Hindlimb muscle (tissue), 1 donor: Measurements from ENCODE around the gene LRRC53. TPM values are rescaled to one million over a fixed set of nuclear protein-coding genes. Genes with fewer than 3 reads are reported as not detected.

Source experiments
- DNase-seq: peaks from one replicate; pipeline ENCODE4 v3.0.0-alpha.2; 2013
- polyA plus RNA-seq: library from polyadenylated mRNA; unstranded; fragments of 120-200 nt; gene quantifications from one replicate; pipeline ENCODE4 v1.2.1, GENCODE V29; 2013; ENCODE audit not compliant: insufficient read length

Gene LRRC53
- polyA plus RNA-seq, 1 donor = not detected

DNA sequence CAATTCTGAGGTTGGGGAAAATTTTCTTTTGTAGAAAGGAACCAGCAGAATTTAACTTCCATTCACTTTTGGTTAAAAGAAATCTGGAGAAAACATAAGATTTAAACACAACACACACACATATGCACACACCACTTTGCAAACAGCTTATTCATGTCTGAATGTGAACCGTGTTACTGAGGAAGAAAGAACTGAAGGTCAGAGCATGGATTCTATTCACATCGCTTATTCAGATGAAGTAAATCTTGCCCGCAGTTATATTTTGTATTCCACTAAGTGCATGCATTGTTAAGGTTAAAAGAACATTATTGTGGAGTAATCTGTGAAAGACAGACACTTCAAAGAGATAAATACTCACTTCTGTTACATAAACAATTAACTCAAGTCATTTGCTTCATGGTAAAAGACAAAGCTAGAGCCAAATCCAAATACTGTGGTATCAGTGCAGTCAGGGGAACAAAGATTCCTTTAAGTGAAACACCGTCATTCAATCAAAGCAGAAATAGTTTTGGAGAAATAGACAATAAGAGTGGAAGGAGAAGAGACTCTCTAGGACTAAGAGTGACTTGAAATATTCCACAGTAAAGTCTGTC is 82.0 kb downstream of the LRRC53 start:
- DNase-seq = no peak

GRCh38 chr1:74429580-74429979 is 82.8 kb downstream of the LRRC53 start:
- no peak for DNase-seq

DNA sequence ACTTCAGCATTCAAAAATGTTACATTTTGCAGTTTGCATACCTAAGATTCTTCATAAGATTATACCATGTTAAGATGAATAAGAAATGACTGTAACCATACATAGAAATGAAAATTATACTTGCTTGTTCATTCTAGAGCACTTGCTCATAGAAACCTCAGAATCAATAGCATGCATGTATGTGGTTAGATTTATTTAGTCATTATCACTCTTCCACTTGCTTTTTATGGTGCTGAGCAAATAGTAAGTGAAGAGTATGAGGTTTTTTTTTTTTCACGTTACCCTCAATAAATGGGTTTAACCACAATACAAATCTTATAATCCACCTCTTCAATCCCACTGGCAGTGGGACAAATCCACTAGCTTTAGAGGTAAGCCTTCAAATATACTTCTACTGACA is 84.7 kb downstream of the LRRC53 start:
- DNase-seq = no peak

- DNase-seq = no peak
Measured at GRCh38 chr1:74426208-74426937, 86.0 kb downstream of the LRRC53 start.

DNA sequence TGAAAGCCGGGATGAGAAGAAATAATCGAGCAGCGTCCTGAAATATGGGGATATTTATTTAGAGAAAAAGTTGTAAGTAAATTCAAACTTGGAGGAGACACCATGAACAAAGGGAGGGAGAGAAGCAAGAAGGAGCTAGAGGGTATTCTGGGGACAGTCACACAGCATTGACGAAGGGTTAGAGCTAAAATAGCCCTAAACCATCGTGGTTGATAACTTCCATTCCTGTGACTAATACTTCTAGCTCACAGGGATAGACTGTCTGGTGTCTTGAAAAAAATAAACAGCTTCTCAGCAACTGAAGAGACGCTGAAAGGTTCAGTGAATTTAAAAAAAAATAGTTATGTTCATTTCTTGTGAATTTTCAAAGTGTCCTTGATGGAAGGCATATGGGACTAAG is 86.7 kb downstream of the LRRC53 start:
- DNase-seq = no peak

DNA sequence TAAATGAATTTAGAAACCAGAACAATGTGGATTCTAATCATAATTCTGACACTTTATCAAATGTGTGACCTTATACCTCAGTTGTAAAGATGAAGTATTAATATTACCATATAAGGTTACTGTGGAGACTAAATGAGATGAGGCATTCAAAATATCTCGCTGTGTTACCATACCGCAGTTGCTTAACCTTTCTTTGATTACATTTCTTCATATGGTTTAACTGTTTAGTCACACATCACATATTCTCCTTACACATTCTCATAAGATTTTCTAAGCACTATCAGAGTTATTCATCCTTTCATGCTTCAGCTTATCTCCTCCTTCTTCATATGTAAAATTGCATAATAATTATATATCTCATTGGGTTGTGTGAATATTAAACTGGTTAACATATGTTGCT is 88.9 kb downstream of the LRRC53 start:
- DNase-seq = no peak

DNA sequence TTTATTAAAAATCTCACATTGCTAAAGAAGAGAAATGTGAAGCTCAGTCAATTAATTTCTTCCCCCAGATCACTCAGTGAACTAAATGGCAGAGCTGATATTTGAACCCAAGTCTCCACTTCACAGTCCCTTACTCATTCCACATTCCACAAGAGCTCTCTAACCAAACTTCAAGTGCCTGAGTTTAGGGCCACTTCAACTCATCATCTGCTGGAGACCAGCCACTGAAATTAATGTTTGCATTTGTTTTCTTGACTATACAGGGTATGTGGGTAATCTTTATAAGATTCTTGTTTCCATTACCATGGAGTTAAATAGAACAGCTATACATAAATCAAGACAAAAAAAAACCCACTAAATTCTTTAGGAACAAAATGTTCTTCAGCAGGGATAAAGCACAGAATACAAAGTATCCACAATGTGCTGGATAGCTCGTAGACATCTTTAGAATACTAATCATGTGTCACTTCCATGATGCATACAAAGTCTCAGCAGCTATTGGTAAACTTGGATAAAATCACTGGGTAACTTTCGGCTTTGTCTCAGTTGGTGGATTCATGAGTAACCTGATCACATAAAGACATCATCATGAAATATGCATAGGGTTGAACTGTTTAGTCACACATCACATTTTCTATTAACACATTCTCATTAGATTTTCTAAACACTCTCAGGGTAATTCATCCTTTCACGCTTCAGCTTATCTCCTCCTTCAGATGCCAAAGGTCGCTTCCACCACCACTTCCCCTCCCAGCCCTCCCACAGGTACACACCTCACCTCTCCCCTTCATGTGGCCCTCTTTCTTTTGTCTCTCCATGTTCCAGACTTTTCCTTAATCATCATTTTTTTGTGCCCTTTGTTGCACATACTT is 89.8 kb downstream of the LRRC53 start:
- no peak for DNase-seq

- DNase-seq = no peak
Measured at GRCh38 chr1:74420467-74420866, 91.9 kb downstream of the LRRC53 start.

Other genes starting within 250 kb of the LRRC53 start
- gene ERICH3, start 161.2 kb upstream of the LRRC53 start, polyA plus RNA-seq = 0.08 TPM
- 28.0 TPM for gene CRYZ, start 220.4 kb upstream of the LRRC53 start, polyA plus RNA-seq
- gene TYW3, start 220.5 kb upstream of the LRRC53 start, polyA plus RNA-seq = 14.4 TPM